HCEC 1CT (cell line): Measurements from ENCODE around the gene SP8.

ENCODE experiments used
- DNase-seq: peaks from one replicate; pipeline ENCODE4 v3.0.0-alpha.2; 2017

Gene SP8

DNA sequence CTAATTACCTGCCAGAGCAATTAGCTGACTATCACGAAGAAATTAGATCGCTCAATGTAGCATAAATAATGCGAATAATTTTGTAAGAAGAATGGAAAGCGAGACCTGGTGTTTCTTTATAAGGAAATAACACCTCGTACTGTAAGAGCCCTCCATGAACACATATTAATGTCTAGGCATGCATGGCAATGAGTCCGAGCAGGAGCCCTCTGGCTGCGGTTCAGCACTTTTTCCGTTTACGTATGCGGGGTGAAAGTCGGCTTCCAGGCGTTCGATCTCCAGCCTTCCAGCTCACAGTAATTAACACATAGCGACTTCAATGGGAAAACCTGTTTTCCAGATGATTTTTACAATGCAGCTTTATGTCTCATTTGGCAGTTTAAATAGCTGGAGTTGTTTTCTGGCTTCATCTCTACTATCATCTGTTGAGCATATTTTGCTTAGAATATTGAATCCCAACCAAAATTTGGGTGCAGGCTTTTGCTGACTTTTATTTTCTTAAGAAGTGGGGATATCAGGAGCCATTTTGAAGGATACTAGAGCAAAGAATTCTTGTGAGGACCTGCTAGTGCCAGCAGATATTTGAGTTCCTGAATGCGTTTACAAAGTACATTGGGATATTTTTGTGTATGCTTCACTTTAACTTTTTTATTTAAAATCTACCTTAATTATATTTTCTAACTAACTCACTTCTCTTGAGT lies 7.2 kb upstream of the SP8 start:
- no peak for DNase-seq

DNA sequence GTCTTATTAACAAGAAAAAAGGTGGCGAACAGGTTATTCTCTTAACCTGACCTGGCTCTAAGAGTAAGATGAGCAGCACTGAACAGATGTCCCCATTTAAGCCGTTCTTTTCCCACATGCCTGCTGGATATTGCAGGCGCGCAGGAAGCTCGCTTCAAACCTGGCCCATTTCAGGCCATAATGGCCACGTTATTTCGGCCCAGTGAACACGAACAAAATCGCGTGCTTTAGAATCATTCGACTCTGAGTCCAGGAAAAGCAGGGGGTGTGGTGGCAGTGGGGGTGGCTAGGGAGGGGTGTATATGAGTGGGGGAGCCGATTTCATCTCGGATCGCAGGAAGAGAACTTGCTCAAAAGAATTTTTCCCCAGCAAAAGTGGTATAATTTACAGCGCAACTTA lies 6.6 kb upstream of the SP8 start:
- DNase-seq, result no peak

DNA sequence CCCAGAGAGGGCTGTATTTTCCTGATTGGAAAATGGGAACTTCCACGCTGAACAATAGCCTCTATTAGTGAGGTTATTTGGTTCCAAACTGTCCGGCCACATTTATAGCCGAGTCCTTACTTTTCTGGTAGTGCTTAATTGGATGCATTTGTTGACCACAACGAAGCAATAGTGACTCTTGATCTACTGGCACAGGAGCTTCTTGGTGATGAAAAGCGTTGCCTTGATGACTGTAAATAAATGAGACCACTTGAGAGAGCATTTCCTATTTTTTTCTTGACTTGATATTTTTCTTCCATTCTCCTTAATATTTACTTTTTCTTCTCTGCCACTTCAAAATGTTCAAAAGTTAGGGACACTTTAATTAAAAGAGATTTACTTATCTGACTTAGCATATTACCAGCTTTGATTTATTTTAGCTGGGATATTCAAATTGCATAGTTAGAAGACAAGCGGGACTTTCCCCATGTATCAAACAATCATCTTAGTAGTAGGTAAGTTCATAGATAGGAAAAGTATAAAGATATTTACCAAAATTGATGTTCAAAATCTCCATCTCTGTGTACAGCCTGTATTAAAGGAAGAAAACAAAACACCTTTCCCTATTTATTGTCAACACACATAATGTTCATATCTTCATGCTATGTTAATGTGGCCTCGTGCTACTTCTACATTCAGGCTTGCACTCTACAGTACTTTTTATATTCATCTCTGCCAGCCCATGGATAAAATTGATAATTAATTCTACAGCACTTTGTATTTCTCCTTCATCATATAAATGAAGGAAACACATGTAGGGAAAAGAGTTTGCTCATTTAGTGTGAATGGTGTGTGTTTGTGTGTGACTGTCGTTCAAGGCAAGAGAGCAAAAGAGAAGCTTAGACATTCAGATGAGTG lies 5.1 kb upstream of the SP8 start:
- no peak for DNase-seq

DNA sequence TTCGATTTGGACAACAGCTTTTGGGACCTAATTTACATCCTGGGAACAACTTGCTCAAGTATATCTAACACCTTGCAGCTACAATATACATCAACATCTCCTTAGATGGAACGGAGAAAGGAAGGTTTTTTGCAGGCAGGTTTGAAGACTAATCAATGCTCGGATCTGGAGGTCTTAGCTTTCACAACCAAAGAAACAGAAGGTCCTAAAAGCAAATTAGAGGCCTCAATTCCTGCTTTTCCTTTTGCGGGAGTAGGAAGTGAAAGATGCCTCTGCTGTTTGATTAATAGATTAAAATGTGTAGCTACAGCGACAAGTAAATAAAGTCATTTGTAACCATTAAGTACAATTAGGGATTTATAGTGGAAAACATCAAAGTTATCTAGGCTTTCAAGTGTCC lies 3.7 kb upstream of the SP8 start:
- no peak for DNase-seq

DNA sequence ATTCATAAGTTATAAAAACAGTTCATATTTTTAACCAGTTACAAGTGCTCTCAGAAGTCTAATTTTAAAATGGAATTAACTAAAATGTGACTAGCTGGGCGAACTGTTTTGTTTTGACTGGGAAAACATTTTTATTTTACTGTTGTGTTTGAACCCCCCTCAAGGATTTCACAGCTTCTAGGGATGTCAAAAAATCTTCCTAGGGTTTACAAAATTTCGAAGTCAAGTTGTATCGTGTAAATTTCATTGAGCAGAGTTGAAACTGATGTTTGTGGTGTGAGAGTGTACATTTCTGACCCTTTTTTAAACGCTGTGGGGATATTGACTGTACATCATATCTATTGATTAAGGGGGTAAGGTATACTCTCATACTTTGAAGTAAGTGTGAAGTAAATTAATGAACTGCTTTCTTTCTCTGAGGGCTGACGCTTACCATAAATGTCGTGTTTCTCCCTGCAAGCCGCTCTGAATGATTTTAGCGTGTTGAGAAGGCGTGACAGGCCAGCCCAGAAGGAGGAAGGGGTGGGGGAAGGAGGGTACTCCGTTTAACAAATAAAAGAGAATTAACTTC lies 1.8 kb upstream of the SP8 start:
- no peak for DNase-seq

DNA sequence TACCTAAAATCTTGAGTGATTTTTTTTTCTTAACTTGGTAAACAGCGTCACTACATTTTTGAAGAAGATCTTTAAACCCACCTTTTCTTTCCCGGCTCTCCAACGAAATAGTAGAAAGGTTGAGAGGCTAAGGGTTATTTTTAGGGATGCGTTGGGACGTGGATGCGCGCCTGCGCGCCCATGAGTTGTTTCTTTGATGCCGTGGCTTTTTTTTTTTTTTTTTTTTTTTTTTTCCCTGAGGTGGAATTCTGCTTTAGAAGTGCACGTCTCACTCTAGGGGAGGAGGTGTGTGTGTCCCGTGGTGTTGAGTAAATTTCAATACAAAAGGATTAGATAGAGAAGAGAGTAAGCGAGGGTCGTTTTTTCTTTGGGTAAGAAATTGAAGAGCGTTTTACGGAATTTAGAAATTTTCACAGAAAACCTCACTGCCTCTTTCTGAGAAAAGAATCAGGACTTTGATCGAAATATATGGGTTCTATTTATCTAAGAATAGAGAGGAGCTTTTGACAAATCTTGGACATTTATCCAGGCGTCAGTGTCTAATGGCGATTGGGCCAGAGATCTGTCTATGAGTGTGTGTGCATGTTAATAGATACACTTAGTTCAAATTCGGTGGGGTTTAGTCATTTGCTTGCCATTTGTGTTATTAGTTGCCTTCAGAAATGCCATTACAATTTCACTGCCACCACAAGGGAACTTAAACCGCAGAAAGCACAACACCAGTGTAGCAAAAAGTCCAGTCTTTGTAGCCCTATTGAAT lies 1.2 kb upstream of the SP8 start:
- no peak for DNase-seq

DNA sequence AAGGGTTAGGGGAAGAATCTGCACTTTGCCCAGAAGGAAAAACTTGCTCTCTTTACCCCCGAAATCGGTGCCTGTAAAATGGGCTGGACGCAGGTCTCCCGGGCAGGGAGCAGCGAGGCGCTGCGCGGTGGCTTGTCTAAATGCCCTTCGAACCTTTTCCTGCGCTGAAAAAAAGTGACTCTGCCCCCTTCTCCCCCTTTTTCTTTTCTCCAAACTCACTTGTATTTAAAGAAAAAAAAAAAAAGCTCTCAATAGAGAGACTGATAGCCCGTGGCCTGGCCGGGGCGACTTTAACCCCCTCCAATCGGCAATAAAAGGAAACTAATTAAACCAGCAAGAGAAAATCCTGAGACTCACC lies 286 bp downstream of the SP8 start:
- DNase-seq, result no peak

DNA sequence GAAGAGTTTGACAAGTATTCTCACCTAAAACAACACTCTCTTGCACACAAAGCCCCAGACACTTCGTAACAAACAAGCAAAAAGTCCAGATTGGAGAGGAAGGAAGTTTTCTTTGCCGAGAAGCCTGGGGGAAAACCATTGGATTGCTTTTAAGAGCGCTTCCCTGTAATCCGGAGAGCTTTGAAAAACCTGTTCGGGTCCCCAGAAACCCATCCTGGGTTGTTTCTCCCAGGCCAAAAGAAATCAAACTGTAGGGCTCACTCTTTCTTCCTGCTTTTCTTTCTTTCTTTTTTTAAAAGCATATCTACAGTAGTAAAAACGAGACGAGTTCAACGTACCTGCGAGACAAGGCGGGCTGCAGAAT lies 655 bp downstream of the SP8 start:
- DNase-seq, result no peak

DNA sequence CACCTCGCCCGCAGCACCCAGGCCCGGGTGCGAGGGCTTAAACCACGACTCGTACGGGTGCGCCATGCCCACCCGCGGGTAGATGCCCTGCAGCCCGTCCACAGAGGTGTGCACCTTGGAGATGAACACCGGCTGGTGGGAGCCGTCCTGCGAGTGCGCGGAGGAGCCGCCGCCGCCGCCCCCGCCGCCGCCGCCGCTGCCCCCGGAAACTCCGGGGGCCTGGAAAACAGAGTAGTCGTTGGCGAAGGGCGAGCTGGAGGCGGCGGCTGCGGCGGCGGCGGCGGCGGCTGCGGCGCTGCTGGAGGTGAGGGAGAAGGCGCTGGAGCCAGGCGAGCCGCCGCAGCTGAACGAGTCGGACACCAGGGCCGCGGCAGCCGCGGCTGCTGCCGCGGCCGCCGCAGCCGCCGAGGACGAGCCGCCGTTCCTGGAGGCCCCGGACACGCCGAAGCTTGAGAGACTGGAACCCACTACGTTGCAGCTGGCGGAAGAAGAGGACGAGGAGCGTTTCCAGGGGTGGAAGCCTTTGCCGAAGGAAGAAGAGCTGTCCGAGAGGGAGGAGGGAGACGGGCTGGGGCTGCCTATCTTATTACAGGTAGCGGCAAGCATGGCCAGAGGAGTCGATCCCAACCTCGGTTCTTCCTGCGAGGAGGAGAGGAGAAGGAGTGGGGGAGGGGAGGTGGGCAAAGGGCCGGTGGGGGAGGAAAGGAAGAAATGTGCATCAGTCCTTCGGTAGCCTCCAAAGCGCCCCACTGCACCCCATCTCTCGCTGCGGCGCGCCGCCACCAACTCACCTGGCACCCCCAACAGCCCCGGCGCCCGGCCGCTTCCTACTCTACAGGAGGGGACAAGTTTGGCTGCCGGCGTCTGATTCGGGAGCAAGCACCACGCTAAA lies 1.3 kb downstream of the SP8 start:
- DNase-seq, result no peak

DNA sequence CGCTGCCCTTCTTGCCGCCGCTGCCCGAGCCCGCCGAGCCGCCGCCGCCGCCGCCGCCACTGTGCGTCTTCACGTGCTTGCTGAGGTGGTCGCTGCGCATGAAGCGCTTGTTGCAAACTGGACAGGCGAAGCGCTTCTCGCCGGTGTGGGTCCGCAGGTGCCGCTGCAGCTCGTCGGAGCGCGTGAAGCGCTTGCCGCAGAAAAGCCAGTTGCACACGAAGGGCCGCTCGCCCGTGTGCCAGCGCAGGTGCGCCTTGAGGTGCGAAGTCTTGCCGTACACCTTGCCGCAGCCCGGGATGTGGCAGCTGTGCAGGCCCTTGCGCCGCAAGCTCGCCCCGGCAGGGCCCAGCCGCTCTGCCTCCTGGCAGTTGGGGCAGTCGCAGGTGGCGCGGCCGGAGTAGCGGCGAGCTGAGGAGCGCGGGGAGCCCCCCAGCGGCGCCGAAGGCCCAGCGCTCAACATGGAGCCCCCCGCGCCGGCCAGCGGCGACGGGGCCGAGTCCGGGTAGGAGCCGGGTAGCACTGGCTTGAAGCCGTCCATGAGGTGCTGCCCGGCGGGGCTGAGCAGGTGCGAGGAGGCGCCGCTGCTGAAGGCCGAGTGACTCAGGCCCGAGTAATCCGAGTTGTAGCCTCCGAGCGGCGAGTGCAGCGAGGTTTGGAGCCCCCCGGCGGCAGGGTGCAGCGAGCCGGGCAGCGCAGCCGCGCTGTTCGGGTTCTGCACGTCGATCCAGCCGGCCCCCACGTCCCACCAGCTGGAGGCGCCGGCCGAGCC lies 2.1 kb downstream of the SP8 start:
- DNase-seq, result no peak

DNA sequence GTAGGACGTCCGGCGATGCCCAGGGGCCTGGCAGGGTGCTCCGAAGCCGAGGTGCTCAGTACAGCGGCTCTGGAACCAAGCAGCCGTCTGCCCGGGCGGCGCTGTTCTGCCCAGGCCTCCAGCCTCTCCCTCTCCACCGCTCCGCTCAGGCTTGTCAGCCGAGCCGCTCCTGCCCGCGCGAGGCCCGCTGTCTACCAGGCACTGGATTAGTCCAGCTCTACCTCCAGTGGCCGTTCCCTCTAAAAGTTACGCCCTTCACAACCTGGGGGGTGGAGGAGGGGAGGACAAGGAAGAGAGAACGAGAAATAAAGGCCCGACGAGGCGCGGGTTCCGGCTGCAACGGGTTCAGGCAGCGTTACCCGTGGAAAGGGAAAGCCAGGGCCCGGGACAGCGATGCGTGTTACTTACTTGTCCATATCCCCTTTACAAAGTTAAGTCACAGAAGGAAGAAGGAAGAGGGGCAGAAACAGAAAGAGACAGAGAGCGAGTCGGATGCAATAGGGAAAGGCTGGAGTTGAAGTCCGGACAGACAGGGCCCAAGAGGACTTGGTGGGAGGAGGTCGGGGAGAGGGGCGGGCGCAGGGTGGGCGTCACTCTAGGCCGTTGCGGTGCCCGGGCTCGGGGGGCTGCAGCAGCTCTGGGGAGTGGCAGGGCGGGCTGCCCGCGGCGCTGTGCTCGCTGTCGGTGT lies 2.8 kb downstream of the SP8 start:
- no peak for DNase-seq

DNA sequence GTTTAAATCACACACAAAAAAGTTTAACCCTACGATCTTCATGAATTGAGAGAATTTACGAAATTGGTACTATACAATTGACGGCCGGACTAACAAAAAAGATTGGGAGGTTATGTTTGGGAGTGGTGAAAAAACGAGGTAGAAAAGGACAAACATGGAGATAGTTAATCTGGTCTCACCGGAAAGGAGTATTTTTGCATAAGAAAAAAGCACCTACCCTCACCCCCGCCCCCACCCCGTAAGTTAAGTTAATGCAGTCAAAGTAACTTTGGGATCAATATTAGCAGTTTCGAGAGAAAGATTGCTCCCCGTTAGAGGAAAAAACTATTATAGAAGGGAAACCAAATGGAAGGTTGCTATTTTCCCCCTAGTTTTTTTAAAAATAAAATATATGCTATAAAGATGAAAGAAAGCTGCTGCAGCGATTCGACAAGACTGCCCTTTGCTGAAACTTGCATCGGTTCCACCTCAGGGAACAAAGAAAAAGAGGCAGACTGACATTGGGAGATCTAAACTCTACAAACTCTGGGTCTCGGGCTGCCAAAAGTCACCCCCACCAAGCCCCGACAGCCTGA lies 3.5 kb downstream of the SP8 start:
- DNase-seq, result no peak

DNA sequence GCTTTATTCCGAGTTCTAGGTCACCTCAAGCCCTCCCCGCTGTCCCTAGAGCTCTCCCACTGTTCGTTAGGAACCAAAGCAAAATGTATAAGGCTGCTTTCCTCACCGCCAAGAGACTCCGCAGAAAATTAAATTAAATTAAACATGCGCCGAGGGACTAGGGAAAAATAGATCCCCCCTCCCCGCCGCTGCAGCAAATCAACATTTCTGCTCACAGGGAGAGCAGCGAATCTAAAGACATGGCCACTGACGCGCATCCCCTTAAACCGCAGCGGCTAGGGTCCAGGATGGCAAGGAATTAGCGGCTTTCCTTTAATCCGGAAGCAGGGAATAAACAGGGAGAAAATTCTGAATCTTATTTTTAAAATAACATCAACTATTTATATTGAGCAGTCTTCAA lies 7.6 kb downstream of the SP8 start:
- DNase-seq, result no peak

DNA sequence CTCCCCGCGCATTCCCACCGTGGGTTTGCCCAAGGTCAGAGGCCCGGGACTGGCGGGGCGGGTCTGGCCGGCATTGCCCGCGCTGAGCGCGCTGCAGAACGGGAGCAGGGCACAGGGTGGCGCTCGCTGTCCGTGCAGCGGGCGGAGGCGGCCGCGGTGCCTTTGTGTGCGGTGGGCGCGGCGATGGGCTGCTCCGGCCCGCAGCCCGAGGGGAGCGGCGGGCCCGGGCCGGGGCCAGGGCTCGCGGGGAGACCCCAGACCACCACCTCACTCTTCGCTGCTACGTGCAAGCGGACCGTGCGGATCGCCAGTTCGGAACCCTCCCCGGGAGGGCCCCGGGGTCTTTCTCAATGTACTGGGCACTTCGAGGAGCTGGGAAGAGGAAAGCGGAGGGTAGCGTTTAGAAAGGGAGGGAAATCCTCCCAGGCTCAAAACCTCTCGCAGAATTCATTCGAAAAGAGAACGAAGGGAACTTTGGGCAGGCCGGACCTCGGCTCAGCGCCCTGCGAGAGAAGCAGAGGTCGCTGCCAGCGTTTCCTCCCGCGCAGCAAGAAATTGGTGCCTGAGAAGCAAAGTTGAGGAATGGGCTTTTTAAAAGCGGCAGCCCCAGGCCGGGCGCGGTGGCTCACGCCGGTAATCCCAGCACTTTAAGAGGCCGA lies 8.5 kb downstream of the SP8 start:
- no peak for DNase-seq

DNA sequence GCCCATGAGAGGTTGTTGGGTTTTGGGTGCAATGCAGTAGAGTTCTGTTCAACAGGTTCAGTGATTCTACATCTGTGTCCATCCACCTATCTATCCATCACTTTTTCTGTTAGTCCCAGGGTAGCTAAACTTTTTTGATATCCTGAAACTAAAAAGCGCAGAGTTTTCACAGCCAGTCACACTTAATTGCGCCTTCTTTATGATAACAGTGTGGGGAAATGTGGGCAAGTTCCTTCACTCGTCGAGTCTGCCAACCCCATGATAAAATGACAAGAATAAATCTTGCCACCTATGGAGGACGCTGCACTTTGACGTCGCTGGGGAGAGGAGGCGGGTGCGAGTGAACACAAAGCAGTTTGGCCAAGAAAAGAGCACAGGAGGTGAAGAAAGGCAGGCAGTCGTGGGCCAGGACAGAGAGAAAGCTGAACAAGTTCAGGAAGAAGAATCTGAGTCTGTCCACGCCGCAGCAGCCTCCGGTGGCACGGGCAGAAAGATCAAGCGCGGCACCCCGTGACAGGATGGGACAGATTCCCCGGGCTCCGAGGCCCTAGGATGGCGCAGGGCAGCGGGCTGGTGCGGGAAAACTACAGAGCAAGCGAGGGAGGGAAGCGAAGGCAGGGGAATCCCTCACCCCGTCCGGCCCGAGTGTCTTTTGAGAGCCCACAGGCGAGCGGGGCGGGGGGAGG lies 9.2 kb downstream of the SP8 start:
- no peak for DNase-seq

DNA sequence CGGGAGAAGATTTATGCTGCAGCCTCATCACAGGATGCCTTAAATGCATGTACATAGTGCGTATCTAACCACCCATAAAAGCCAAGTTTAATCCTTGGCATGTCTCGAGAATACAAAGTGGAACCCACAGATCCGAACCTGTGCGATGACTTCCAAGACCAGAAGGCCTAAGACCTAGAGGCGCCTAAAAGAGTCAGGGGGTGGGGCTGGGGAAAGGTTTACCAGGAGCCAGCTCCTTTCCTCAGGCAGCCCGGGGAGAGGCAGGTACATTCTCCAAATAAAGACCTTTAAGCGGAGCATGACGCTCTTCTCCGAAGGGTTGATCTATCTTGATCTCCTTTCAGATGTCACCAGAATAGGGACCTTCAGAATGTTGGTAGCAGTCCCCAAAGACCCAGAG lies 9.7 kb downstream of the SP8 start:
- DNase-seq, result no peak

DNA sequence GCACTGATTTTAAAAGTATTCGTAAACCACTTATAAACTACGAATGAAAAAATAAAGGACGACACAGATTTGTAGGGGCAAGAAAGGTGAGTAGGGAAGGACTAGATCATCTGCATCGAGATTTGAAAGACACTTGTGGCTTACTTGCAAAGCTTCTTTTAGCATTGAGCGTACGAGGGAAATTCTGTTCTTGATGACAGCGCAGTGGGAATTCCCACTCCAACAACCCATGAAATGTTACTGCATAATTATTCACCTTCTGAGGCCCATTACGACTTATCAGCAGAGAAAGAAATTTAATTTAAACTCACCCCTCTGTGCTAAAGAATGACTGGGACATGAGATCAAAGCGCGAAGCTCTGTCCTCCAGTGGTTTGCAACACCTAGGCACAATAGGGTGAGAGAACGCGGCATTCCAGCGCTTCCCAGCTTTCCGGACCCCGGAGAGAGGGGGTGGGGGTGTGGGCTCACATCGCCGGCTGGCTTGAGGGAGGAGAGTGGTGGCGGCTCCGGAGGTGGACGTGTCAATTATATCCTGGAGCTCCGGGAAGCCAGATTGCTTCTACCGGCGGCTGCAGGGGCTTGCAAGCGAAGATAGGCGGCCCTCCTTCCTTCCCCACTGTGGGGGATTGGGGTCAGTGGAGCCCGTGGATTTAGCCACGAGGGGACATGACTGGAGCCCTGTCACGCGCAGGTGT lies 10.3 kb downstream of the SP8 start:
- DNase-seq, result no peak

DNA sequence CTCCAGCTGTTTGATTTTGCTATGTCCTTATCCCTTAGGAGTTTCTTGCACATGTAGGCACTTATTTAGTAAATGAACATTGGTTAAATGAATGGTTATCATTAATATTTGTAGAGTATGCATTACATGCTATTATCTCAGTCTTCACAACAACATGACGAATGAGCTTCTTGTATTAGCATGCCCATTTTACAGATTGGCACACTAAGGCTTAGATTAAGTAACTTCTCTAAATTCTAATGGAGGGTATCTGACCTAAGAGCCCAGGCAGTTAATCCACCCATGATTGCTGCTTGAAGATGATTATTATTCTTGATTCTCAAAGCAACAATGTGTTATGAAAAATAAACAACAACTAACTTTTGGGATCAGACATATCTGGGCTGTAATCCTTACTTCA lies 32.7 kb downstream of the SP8 start:
- no peak for DNase-seq

DNA sequence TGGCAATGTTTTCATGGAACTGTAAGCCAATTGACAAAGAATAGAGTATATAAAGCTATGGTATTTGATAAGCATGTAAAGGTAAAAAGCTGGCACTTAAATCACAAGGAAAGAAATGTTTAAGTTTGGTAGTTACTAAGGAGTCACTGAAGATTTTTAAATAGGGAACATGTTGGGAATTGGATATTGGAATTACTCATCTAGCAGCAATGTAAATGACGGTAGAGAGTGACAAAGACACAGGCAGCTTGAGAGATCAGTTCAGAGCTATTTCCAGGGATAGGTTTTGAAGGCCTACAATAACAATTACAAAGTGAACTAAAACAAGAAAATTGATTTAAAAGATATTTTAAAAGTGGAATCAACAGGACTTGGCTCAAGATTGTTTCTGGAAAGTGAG lies 36.8 kb downstream of the SP8 start:
- DNase-seq, result no peak
